ENCODE data around the gene MKKS.

Gene MKKS

DNA sequence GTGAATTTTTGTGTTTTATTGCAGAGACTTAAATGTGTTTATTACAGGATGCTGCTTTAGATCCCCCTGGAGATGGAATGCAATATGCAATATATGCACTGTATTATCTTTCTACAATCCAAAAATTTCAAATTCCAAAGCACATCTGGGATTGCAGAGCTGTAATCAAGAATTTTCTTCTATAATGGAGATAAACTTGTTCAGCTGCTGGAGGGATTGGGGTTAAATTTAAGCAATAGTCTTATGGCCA is 66.4 kb downstream of the MKKS start:
- no peak for DNase-seq

DNA sequence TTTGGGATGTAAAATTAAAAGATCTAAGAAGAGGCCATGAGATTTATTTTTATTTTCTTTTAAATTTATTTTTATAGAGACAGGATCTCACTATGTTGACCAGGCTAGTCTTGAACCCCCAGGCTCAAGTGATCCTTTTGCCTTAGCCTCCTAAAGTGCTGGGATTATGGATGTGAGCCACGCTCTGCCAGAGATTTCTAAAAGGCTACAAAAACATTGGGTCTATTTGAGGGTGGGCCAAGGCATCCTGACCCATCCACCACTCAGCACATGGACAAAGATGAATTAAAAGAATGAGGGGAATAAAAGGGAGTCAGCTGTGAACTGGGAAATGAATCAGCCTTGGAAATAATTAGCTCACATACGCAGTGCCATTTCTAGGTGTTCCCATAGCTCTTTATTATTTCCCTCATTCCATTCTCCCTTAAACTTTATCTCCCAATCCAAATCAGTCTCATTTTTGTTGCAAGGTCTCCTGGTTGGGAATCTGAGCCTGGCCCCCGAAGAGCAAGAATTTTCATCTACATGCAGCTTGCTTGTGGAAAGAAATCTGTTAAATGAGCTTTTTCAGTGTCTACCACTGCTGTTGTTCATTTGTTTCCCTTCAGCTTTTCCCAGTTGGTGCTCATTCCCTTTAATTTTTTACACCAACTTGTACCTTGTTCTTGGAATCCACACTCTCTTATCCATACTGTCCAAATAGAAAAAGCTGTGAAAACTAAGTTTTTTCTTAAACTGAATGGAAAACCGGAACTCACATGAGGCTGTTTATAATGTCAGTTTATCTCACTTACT is 66.9 kb downstream of the MKKS start:
- DNase-seq = no peak

DNA sequence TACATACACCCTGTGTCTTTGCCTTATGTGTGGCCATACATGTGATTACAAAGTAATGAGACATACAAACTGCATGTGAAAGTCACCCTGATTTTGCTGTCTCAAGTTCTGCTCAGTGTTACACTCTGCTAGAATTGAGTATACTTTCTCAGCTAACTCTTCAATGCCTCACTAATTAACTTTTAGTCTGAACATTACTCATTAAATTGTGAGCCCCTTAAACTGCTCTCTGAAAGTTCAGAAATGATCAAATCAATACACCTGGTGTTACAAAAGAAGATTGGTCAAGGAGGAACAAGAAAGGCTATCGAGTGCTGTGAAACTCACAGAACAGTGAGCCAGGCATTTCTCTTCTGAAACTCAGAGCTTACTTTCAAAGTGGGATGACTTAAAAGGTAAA is 71.3 kb downstream of the MKKS start:
- no peak for DNase-seq

DNA sequence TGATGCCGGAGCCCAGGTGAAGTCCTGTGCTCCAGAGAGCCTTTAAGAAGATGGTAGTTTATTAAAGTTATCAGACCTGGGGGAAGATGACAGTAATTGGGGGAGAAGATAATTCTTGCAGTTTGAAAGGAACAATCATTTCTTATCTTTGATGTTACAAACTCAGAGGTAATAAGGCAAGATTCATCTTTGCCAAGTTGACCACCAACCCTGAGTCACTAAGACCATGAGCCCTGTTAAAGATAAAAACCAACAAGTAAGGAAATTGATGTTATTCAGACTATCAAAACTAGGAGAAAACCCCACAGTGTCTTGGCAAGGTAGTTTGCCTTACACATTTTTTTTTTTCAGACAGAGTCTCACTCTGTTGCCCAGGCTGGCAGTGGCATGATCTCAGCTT is 73.1 kb downstream of the MKKS start:
- no peak for DNase-seq

DNA sequence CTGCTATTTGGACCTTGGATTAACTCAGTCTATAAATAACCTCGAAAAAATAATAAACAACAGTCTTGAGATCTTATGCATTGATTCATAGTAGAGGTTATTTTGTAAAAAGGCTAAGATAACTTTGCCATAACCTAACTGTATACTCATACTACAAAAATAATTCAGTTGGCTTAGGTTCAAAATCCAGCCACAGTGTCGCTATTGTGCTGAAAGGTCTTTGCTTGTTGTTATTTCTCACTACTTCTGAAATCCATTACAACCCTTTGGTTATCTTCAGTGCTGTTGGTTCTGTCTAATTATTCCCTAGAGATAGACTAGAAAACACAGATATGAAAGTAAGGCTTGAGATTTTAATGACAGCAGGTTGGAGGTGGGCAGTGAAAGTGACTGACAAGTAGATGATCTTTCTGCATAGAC is 74.4 kb downstream of the MKKS start:
- DNase-seq = no peak

DNA sequence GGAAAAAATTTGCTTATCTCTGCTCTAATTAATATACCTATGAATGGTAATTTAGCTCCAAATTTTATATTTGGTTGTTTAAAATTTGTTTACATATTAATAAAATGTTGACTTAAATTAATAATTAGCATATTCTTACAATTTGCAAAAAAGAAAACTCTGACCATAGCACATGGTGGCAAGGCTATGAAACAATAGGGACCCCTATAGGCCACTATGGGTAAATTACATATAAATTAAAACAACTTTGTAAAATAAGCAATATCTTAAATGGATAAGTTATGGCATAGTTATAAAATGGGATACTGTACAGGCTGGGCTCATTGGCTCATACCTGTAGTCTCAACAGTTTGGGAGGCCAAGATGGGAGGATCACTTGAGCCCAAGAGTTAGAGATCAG is 76.0 kb downstream of the MKKS start:
- no peak for DNase-seq

DNA sequence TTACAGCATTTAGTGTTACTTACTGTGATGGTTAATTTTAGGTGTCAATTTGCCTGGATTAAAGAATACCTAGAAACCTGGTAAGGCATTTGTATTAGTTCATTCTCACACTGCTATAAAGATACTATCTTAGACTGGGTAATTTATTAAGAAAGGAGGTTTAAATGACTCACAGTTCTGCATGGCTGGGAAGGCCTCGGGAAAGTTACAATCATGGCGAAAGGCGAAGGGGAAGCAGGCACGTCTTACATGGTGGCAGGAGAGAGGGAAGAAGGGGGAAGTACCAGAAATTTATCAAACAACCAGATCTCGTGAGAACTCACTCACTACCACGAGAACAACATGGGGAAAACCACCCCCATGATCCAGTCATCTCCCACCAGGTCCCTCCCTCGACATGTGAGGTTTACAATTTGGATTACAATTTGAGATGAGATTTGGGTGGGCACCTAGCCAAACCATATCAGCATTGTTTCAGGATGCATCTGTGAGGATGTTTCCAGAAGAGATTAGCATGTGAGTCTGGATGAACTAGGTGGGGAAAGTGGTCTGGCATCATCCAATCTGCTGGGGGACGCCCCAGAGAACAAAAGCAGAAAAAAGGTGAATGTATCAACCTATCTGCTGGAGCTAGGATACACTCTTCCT is 76.8 kb downstream of the MKKS start:
- DNase-seq = no peak

DNA sequence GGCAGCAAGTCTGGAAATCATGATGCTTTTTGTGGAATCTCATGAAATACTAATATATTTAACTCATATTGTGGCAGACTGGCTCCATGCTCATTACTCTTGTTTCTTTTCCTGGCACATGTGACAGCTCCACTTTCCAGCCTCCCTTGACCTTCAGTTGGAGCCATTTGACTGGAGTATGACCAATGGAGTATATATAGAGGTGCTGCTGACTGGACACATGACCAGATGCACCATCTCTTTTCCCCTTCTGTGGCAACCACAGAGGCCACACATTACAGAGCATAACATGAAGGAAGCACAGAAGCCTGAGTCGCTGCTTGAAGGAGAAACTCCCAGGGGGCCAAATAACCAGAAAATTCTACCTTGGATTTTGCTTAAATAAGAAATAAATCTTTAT is 77.4 kb downstream of the MKKS start:
- no peak for DNase-seq

DNA sequence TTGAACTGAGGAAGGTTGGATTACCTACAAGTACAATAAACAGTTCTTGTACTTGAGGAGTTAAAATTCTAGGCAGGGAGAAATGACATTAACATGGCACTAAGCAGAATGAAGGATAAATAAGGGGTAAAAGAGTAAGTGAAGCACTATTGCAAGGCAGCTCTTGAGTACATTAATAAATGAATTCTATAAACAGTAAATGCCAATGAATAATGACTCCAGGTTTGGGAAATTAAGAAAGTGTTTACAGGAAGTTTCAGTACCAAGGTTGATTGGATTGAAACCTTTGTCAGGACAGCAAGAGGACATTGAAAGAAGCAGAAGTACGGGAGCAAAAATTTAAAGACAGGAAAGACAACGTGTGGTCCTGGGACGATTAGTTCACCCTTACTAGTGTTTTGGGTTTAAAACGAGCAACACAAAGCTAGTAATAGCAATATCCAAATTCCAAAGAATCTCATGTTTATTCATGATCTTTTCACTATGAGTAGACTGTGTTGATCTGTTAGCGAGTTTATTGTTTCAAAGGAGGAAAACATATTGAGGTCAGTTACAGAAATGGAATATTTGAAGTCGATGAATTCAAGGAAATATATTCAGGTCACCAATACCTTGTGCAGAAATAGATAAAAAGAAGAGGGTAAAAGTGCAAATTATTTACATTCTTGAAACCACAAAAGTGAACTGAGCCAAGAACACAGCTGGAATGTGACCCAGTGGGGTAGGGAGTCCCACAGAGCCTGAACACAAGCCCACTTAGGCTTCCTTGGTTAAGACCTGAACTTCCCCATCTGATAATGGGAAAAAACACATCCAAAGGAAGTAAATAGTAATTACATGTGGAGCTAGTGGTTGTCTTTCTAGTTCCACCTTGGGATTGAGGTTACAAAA is 80.8 kb downstream of the MKKS start:
- DNase-seq = no peak

Data from islet precursor cell (in vitro differentiated cells).